GM19240 (cell line): ENCODE results near the gene FAT1.

Source experiments
- DNase-seq: peaks from one replicate; pipeline ENCODE4 v3.0.0; 2011; ENCODE audit warnings: low spot score; ENCODE audit not compliant: insufficient read length

FAT1 gene

DNA sequence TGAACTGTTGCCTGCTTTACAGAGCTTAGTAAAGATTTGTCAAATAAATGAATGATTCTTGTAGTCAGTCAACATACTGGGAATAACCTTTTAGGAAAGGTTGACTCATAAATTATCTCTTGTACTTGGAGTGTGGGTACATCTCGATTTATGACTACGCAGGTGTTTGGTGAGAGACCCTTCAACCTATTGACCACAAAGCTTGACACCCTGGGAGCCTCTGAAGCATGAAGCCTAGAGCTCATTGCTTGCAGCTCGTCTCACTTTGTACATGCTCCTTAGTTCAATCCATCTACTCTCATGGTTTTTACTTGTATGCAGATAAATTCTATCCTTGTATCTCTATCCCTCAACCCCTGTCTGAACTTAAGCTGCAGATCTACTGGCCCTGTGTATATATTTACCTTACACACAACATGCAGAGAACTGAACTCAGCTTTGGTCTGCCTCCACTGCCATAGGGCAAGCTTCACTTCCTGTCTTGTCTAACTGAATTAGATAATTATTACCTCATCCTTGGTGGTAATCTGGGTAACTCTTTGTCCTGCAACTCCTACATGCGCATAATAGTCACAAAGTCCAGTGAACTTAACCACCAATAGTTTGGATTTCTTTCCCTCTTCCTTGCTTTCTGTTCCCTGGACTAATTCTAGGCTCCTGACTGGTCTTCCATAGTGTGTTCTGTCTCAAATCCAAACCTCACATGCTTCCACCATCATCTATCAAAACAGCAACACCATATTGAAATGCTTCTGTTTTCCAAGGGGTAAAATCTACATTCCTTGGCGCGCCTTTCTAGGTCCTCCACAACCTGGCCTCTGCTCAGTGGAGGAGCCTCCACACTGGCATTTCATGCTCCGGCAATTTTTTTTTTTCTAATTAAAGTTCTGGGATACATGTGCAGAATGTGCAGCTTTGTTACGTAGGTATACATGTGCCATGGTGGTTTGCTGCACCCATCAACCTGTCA lies 32.2 kb upstream of the FAT1 start:
- DNase-seq, result no peak

DNA sequence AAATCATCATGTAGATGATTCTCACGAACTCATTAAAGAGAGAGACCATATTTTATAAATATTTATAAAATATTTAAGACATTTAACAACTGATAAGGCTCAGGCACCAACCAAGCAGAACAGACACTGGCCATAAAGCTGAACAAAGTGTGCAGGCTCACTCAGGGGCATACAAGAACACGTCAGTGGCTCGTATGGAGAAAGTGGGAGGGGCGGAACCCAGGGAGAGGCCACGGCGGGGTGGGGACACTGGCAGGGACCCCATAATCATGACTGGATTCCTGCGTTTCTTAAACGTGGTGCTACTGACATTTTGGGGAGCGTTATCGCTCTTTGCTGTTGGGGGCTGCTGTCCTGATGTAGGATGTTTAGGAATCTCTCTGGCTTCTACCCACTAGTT lies 31.3 kb upstream of the FAT1 start:
- no peak for DNase-seq

DNA sequence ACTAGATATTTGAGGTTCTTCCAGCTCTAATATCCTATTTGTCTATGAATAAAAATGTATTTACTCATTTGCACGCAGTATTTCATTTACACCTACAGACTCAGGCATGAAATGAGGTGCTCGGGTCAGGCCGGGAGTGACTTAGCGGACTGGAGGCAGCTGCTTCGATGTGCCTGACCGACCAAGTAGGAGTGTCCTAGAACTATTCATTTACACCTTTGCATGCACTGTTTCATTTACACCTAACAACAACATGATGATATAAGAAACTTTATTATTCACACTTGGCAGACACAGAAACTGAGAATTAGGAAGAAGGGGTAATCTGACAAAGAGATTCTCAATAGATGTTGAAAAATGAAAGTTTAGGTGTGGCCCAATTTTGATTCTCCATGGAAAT lies 28.7 kb upstream of the FAT1 start:
- DNase-seq, result no peak

DNA sequence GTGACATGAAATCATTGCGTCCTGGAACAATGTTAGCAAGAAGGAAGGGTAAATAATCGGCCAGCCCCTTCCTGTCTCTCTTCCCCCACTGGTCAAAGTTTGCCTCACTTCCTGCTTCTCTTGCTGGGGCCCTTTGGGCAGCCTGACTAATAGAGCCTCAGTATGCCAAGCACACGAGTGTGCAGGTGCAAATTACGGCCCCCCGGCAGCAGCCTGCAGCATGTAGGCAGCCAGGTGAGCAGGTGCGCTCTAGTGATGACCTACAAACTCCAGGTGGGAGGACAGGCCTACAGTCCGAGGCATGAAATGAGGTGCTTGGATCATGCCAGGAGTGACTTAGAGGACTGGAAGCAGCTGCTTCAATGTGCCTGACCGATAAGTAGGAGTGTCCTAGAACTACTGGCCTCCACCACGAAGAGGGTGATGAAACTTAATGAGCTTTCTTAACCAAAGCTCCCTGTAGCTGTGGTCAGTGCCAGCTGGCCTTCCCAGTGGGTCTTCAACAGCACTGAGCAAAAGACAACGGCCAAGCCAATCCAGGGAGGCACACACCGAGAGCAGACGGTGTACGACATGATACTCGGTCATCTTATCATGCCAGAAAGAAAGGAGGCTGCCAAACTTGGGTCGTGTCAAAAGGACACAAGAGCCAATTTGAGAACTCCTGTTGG lies 26.1 kb upstream of the FAT1 start:
- no peak for DNase-seq

DNA sequence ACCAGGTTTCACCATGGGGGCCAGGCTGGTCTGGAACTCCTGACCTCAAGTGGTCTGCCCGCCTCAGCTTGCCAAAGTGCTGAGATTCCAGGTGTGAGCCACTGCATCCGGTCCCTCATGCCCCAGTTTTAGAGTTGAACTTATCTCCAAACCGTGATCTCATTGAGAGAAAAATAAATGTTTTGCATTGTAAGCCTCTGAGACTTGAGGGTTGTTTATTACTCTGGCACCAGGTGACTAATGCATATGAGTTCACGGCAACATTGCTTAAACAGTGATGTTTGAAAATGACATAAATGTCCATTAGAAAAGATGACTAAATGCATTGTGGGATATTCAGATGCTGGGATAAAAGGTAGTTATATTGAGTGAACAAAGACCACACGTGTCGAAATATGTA lies 22.9 kb upstream of the FAT1 start:
- DNase-seq, result no peak

DNA sequence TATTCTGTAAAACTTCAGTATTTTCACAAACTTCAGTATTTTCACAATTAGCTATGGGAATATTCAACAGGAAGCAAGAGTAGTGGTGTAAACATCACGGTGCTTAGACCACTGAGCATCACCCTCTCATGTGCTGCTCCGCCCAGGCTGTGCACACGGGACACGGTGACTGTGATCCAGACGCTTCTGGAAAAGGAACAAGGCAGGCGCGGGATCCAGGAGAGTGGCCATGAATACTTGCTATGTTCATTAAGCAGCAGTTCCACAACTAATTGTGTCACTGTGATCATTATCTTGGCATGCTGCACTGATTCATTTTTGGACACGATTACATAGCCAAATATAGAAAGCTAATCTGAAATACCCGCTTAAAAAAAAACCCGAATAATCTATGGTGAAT lies 19.6 kb upstream of the FAT1 start:
- no peak for DNase-seq

DNA sequence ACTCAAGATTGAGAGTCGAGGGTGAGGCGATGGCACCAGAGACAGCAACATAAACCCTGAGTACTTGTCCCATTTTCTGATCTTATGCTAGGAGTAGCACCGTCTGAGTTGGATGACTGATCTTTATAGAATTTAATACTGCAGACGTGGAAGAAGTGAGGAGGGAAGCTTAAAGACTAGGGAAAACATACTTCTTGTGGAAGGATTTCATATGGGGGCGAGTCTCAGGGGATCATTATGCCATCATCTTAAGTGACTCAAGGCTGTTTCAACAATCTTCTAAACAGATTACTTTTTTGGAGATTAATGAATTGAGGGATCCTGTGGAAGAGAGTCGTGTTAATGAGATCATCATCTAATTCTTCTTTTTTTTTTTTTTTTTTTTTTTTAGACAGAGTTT lies 17.2 kb upstream of the FAT1 start:
- DNase-seq, result no peak

DNA sequence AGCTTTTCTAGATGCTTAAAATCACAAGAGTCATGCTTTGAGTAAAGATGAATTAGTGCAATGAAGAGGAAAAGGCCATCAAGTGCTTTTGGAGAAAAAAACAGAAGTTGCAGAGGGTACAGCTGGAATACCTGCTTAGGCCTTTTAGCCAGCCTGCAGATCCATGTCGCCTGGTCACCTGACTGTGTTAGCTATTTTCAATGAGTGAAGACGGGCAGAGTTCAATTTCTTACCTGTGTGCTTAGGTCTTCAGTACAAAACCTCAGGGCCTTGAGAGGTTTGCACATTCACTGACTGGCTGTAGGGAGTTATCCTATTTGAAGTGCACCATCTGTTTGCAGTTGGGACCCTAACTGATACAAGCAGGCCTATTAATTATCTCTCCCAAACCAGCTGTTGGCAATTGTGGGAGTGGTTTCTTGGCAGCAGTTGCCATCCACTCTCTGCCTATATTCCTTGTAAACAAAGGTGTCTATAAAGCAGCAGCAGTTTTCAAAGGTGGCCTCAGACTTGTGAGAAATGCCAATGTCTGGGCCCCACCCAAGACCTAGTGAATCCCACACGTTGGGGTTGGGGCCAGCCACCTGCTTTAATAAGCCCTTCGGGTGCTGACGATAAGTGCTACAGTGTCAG lies 16.3 kb upstream of the FAT1 start:
- DNase-seq, result no peak

DNA sequence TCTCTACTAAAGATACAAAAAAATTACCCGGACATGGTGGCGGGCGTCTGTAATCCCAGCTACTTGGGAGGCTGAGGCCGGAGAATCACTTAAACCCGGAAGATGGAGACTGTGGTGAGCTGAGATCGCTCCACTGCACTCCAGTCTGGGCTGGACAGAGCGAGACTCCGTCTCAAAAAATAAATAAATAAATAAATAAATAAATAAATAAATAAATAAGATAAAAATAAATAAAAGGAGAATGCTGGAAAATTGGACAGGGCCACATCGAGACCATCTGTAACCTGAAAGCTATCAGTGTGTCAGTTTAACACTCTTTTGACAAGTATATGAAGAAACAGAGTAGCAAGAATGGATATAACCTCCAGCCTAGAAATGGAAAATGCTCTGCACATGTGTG lies 15.7 kb upstream of the FAT1 start:
- no peak for DNase-seq

DNA sequence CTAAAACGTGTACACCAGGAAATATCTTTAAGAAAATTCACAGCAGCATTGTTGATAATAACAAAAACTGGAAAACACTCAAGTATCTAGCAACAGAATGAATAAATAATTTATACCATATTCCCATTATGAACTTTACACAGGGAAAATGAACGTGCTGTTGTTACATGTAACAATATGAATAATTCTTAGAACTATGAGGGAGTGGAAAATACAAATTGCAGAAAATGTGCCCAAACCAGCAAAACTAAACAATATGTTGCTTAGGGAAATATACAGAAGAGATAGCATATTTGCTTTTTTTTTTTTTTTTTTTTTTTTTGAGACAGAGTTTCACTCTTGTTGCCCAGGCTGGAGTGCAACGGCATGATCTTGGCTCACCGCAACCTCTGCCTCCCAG lies 14.8 kb upstream of the FAT1 start:
- DNase-seq, result no peak

DNA sequence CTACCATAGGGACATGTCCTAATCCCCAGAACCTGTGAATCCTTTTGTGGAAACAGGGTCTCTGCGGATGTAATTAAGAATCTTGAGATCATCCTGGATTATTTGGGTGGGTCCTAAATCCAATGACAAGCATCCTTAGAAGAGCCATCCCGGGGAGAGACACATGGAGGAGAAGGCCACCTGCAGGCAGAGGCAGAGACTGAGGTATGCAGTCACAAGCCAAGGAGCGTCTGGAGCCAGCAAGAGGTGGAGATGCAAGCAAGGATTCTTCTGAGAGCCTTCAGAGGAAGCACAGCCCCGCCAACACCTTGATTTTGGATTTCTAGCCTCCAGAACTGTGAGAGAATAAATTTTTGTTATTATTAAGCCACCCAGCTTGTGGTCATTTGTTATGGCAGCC lies 13.8 kb upstream of the FAT1 start:
- DNase-seq, result no peak

DNA sequence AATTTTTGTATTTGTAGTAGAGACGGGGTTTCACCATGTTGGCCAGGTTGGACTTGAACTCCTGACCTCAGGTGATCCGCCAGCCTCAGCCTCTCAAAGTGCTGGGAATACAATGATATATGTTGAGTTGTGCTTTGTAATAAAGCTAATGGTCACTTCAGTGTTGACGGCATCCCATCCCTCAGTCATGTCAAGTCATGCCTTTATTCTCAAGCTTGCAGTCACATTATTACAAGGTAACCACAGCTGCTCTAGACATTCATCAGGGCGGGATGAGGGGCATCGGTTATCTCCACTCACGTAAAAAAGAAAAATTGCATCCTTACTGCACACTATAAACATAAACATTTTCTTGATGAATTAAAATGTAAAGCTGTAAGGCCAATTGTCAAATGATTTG lies 12.8 kb upstream of the FAT1 start:
- DNase-seq, result no peak

DNA sequence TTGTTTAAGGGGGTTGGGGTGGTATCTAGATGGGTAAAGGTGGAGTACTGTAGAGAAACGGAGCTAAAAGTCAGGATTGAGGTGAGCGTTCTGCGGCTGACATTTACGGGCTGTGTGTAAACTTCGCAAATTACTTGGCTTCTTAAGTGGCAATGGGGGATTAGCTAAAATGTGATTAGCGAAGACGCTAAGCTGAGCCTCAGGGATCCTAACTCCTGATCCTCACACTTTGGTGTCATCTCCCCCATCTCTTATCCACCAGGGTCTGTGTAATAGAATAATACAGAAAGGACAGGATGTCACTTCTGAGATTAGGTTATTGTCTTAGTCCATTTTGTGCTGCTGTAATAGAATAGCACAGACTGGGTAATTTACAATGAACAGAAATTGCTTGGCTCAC lies 10.6 kb upstream of the FAT1 start:
- DNase-seq, result no peak

DNA sequence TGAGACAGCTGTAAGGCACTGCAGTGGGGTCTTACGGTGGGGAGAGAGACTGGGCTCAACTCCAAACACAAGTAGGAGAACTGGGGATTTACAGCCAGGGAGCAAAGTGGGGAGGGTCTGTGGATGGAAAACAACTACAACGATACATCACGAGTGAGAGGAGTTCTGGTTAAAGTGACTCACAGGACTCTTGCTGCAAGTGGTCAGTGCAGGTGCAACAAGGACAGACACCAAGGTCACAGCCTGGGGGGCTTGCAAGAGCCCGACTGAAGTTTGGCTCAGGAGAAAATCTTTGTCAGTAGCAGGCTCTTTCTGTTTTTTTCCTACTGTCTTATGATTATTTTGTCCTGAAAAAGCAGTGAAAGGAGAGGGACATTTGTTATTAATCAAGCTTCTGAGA lies 10.1 kb upstream of the FAT1 start:
- no peak for DNase-seq

DNA sequence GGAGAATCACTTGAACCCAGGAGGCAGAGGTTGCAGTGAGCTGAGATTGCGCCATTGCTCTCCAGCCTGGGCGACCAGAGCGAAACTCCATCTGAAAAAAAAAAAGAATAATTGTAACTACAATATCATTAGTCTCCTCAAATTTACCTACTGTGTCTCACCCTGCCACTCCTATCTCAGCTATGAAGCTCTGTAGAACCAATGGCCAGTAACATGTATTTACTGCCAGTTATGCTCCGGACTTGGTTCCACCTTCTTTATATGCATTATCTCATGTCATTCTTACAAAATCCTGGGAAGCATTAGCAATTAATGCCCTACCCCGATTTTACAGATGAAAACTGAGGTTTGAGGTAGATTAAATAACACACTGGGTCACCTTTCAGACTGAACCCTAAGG lies 7.0 kb upstream of the FAT1 start:
- no peak for DNase-seq

DNA sequence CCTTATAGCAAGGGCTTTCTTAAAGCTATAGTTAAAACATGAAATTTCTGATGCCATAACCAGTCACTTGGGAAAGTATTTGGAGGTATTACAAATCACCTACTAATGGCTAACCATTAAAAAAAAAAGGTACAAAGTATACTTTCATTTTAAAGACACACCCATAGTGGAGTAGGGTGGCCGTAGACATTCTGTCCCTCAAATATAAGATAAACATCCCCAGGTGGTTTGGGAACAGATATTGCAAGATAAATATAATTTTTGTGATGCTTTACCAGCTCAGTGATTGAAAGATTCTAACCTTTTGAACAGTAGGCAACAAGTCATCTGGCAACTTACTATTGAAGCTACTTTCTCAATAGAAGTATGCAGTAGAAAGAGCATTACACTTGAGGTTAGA lies 6.2 kb upstream of the FAT1 start:
- no peak for DNase-seq

DNA sequence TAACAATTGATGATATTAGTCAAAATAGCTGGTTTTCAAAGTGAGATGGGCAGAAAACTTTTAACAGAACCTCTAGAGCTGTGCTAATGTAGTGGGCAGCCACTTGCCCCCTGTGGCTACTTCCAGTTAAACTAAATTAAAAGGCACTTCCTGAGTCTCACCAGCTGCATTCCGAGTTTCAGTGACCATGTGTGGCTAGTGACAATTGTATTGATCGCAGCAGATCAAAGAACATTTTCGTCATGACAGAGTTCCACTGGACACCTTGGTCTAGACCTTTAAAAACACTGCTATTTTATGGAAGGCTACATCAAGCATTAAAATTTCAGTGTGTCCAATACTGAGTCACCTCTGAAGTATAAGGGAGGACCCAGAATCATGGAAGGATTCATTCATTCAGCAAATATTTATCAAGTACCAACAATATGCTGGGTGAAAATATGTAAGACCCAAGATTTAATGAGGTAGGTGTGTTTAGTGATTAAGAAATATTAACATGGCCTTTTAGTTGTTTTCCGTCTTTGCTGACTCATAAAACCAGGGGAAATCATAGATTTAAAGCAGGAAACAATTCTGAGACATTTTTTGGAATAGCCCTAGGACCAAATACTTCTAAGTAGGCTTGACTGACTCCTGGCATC lies 5.1 kb upstream of the FAT1 start:
- no peak for DNase-seq

DNA sequence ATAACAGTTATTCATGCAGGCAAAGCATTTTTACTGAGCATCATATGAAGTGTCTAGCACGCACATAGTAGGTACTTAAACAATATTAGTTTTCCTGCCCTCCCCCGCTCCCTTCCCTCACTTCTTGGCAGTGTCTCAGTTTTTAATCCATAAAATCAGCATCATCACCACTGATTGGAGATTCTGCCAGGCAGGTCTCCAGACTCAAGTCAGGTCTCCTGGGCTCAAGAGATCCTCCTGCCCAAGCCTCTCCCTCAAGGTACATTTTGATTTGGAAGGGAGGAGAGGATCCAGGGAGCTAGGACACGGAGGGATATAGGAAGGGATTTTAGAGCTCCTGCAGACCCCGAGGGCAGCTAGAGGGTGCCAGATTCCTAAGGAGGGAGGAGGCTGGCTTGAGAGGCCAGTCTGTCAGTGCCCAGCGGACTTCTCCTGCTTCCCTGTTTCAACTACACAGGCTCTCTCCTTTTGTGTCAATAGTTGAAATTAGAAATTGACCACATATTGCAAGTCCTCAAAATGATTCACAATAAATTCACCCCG lies 4.4 kb upstream of the FAT1 start:
- DNase-seq, result no peak

DNA sequence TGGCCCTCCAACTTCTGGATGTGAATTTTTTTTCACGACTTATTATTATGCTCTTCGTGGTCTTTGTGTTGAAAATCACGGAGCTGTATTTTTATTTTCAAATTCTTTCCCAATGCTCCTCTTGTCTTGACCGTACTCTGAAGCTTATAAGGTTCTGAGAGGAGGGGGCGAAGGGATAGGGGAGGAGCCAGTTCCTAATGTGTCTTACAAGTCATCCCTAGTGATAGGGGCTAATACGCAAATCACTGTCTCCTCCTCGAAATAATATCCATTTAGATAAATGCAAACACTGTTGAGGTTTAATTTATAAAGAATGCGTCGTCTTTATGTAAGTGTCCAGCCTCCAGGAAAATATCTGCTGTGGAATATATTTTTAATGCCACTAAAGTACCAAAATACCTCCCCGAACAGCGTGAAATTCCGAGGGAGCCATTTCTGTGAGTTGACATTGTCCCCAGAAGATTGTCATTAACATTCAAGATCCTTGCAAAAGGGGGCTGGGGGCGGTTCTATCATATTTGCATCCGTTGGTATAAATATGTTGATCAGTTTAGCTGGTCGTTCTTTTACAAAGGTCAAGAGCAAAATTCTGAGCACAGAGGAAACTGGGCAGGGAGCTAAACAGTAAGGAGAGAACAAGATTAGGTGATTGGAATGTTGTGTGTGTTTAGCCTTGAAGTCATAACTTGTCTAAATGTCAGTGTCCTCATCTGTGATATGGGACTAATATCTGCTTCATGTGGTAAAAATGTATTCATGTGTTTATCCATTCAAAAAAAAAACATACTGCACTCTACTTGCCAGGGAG lies 3.7 kb upstream of the FAT1 start:
- no peak for DNase-seq

DNA sequence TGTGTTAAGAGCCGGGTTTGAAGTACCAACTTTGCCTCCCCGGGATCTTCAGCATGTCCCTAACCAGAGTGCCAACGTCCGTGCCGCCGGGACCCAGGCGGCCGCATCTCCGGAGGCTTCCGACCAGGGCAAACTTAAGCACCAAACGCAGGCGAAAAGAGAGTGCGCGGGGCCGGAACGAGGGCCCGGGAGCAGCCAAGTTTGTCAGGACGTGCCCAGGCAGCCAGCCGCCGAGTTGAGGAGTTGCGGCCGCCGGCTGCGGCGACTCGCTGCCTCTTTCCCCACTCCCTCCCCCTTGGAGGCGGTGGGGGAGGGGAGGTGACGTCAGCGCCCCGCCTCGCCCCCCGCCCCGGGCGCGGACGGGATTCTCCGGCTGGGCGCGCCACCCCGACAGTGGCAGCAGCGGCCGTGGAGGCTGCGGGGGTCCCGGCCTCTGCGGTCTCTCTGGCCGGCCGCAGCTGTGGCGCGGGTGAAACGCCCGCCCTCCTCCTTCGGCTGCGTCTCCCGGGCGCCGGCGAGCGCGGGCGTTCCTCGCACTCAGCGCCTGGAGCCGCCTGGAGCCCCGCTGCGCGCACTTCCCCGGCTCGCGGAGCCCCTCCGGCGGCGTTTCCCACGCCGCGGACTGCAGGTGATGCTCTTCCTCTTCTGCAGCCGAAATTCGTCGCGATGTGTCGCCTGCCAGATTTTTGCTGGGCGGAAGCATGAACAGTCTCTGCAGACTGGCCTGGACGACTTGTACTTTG lies 2.9 kb upstream of the FAT1 start:
- DNase-seq, result no peak
